Epithelial cell of prostate (primary cell): ENCODE measurements around the gene HSCB.
"Not testable (repeated sequence)": the region's sequence is repeated elsewhere in the genome, so short reads cannot be mapped to it uniquely, and the experiment has no call there.

Experiments
- DNase-seq: peaks from one replicate; pipeline ENCODE4 v3.0.0-alpha.2; 2011; ENCODE audit warnings: low read depth, low spot score
- H3K27ac ChIP-seq: fragments of 450-650 bp; 2 replicates; pipeline ENCODE4 v1.5.1; 2017; ENCODE audit warnings: mild to moderate bottlenecking

HSCB gene

GRCh38 chr22:28741785-28742561 lies at the start of gene HSCB, which contains the start of gene CHEK2:
TSS of gene HSCB (plus strand) at chr22:28742039. CDS start at chr22:28742096, 57 bp downstream.
TSS of gene CHEK2 (minus strand) at chr22:28741820. CDS start at chr22:28734721, 7,099 bp downstream.
- peak; percentile 85 for DNase-seq
- peak within 1 kb of the TSS; percentile 76 for H3K27ac ChIP-seq

- not testable (repeated sequence) for DNase-seq, H3K27ac ChIP-seq
Measured at GRCh38 chr22:28693041-28693760, 48.6 kb upstream of the HSCB start.

- no peak overlapping the region for H3K27ac ChIP-seq
- DNase-seq: no peak
Measured at GRCh38 chr22:28702891-28703290, 38.9 kb upstream of the HSCB start.

- no peak for DNase-seq
- no peak overlapping the region for H3K27ac ChIP-seq
Measured at GRCh38 chr22:28703436-28703835, 38.4 kb upstream of the HSCB start.

GRCh38 chr22:28706845-28707244 lies 35.0 kb upstream of the HSCB start:
- DNase-seq: no peak
- no peak overlapping the region for H3K27ac ChIP-seq

- DNase-seq: no peak
- H3K27ac ChIP-seq: peak overlapping the region; percentile 93
Measured at GRCh38 chr22:28710107-28710506, 31.7 kb upstream of the HSCB start.

- DNase-seq: peak; percentile 20
- peak overlapping the region; percentile 93 for H3K27ac ChIP-seq
Measured at GRCh38 chr22:28710576-28711191, 31.2 kb upstream of the HSCB start.

- H3K27ac ChIP-seq: peak overlapping the region; percentile 93
- DNase-seq: no peak
Measured at GRCh38 chr22:28711341-28711740, 30.5 kb upstream of the HSCB start.

- peak; percentile 70 for DNase-seq
- H3K27ac ChIP-seq: peak overlapping the region; percentile 93
Measured at GRCh38 chr22:28711820-28712777, 29.7 kb upstream of the HSCB start.

- DNase-seq: no peak
- H3K27ac ChIP-seq: no peak overlapping the region
Measured at GRCh38 chr22:28714043-28714628, 27.7 kb upstream of the HSCB start.

GRCh38 chr22:28715611-28716010 lies 26.2 kb upstream of the HSCB start:
- no peak for DNase-seq
- no peak overlapping the region for H3K27ac ChIP-seq

GRCh38 chr22:28716686-28717085 lies 25.2 kb upstream of the HSCB start:
- H3K27ac ChIP-seq: no peak overlapping the region
- no peak for DNase-seq

- no peak for DNase-seq
- no peak overlapping the region for H3K27ac ChIP-seq
Measured at GRCh38 chr22:28718044-28718443, 23.8 kb upstream of the HSCB start.

GRCh38 chr22:28728002-28728401 lies 13.8 kb upstream of the HSCB start:
- no peak overlapping the region for H3K27ac ChIP-seq
- no peak for DNase-seq

- no peak overlapping the region for H3K27ac ChIP-seq
- DNase-seq: no peak
Measured at GRCh38 chr22:28728621-28729313, 13.1 kb upstream of the HSCB start.

- DNase-seq: no peak
- no peak overlapping the region for H3K27ac ChIP-seq
Measured at GRCh38 chr22:28730179-28730578, 11.7 kb upstream of the HSCB start.

GRCh38 chr22:28734393-28734792 lies 7.4 kb upstream of the HSCB start:
- no peak overlapping the region for H3K27ac ChIP-seq
- no peak for DNase-seq

- no peak for DNase-seq
- H3K27ac ChIP-seq: no peak overlapping the region
Measured at GRCh38 chr22:28736301-28737155, 5.3 kb upstream of the HSCB start.
